ENCODE results near the gene TBX15.

Gene TBX15

DNA sequence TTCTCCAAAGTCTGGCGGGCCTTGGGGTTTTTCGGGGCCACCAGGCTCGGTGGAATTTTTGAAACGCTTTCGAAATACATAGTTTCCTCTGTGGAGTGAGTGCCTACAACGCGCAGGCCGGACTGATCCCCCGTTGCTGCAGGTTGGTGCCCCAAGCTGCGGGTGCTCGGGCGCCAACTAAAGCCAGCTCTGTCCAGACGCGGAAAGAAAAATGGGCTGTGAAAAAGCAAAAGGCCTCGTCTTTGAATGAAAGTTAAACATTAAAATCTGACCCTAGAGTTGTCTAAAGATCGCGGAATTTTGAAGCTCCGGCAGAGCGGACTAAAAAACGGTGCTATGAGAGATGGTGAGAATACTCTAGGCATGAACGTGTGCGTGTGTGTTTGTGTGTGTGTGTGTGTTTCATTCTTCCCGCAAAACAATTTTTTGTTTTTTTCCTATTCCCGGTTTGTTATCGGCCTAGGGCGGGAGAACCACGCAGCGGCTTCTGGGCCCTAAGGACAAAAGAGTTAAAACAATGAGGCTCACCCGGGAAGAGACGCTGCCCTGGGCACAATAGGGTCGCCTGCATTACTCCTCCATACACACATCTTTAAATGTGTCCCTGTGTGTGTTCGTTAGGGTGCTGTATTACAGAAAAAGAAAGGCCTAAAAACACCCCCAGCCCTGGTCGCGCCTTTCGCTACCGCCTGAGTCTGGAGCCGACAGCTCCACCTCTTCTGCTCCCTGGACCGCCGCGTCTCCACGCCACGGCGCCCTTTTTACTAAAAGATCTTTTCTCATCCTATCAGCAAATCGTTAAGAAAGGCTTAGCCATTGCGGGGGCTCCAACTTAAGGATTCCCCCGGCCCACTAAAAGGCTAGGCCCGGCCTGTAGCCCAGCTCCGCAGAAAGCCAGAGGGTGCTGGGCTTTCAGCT, 3.2 kb downstream of the TBX15 start:
- DNase-seq (ENCODE audit: low spot score) = no peak

DNA sequence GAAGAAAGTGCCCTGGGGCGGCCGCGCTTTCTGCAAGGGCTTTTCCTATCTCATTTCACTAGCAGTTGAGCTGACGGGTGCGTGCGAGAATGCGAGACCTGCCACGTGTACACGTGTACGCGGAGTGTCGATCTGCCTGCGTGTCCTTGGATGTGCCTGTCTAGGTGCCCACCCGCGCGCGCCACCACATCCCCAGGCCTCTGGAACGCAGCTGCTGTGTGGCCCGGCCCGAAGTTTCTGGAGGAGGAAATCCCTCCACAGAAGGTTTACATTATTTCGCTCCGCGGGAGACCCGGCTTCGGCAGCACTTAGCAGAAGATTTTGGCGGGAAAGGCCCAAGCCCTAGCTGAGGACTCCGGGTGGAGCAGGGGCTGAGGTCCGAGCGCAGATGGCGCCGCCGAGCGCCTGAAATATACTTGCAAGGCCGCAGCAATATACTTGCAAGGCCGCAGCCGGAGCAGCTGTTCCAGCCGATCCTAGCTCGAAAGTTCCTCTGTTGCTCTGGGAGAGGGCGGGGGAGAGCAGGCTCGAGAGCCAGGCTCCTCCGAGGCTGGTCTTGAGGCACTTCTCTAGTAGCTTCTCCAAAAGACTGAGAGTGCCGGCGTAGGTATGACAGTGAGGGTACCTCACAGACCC, 3.9 kb downstream of the TBX15 start:
- no peak for DNase-seq (ENCODE audit: low spot score)

DNA sequence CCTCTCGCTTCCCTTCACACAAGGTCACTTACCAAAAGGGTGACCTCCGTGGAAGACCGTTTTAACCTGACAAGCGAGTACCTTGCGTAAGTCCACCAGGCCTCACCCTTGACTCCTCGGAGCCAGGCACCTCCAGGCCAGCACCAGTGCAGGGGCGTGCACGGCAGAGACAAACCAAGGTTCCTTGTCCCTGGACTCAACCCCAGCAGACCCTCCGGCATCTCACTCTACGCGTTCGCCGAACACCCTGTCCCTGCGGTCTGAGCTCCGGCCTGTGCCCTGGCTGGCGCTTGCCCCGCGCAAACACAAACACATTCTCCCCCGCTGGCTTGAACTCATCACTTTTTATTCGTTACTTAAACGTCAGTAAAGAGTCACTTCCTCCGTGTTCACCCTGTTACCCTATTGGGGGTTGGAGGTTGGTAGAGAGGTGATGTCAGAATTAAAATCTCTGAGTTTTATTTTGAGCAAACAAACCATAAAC, 4.5 kb downstream of the TBX15 start:
- no peak for DNase-seq (ENCODE audit: low spot score)

DNA sequence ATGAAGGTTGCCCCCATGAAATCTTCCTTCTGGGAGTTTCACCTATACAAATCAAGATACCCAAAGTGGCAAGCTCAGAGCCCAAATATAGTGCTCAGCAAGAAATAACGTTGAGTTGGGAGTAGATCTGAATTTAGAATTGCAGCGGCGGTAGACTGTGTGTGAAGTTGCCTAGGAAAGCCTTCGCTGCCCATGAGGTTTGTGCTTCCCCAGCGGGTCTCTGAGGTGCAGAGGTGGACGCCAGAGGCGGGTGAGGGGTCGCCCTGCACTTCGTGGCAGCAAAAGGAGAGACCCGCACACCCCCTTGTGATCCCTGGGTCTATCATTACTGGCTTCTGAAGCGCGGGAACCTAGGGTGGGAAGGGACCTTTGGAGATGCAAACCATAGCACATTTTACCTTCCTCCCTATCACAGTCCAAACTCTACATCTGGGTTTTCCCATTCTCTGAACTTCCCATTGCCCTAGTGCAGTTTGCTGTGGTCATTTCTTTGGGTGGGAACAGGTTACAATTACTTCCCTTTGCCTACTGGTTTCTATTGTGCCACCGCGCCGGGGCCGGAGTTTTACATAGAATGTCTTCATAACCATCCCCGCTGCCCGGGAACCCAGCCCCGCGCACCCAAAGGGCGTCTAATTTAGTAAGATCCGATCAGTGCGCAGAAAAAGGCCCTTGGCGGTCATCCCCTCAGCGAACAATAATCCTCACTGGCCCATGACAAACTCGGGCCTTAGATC, 5.2 kb downstream of the TBX15 start:
- no peak for DNase-seq (ENCODE audit: low spot score)

DNA sequence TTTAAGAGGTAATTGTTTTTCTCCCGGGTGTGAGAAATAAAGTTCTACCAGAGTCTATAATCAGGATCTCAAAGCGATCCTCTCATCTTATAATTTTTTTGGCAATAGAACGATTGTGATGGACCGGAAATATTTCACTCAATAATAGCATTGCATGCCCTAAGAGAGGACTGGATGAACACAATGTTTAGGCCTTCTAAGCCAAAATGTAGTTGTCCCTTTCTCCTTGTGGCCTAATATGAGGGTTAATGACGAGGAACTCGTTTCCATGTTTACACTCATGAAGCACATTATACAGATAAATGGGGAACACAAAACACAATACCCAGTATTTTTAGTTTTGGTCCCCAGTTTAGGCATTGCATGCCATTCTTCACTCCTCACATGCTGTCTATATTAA, 5.9 kb downstream of the TBX15 start:
- no peak for DNase-seq (ENCODE audit: low spot score)

DNA sequence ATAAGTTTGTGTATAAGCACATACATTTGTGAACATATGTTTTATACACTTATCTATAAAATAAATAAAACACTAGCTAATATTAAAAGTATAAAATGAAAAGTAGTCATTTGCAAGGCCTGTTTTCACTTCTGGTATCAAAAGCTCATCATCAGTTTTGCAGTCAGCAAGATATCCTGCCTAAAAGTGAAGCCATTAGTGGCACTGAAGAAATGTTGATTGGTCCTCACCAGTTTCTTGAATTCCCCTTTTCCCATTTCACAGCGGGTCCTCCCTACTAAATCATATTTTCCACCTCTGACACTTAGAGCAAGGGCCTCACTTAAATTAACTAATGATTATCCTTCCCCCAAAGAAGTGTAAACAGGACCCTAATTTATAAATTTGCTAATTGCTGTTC, 6.7 kb downstream of the TBX15 start:
- DNase-seq (ENCODE audit: low spot score) = no peak

DNA sequence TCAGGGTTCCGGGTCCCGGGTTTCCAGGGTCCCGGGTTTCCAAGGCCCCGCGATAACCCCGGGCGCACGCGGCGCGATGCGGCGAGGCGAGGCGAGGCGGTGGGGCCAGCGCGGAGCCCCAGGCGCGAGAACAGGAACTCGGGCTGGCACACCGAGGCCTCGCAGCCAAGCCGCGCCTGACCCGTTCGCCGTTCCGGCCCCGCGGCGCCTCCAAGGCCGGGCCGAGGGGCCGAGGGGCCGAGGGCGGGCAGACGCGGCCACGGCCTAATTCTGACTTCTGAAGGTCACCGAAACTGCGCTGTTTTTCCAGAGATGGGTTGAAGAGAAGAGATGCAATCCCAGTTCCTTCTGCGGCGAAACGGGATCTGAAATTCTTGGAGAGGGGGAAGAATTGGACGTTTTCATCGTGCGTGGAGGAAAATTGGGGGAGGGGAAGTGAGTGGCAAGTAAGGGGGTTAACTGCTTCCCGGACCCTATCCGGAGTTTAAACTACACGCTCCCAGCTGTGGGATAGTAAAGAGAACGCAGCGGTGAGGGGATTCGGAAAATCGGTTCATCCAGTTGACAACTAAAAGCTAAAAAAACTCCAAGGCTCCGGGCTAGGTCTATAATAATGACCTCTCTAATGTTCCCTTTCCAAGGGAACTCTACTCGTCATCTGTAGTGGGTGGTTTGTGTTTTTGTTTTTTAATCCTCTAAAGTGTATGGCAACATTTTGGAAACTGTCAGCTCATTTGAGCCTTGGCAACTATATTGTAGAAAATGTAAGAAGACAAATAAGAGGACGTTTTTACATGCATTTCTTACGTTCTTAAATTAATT, 8.2 kb downstream of the TBX15 start:
- no peak for DNase-seq (ENCODE audit: low spot score)

DNA sequence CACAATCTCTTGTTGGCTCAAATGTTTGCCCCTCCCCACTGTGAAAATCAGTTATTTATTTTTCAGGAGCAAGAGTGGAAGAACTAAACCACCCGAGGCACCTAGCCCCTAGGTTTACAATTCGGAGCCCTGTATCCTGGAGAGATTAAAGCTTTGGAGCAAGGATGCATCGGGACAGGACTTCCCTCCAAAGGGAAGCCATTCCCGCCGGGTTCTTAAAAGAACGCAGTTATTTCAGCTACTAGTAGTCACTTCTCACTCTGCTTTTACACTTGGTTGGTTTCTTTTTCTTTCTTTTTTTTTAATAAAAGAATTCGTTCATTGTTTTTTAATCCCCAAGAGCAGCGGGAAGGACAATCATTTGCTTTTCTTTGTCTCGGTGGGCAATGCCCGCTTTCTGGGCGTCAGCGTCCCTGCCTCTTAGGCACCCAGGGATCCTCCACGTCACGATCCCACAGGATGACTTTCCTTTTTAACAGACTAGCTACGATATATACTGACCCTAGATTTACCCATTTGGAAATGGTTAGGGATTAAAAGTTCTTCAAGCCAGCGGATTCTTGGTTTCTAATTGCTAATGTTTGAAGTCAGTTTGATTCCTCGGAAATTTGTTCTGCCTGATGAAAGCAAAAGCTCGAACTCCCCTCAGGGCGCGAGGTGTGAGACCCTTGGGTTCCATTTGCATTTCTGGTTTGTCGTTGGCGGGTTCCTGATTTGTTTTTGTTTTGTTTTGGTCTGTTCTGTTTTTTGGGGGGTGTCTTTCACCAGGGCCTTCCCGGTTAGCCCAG, 9.0 kb downstream of the TBX15 start:
- no peak for DNase-seq (ENCODE audit: low spot score)

DNA sequence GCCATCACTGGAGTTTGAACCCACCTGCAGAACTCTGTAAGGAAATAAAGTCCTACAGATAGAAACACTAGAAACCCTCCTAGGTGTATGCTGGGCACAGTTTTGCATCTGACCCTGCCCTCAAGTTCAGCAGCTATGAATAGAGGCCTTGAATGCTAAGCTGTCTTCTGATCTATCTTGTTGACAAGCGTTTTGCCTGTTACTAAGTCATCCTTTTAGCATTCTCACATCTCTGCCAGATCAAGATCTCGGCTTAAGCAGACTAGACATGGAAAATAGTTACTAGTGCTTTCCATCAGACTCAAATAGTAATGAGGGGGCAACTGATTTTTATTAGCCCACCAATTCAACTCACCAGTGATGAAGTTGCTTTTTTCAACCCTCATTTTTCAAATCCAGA, 10.5 kb downstream of the TBX15 start:
- DNase-seq (ENCODE audit: low spot score) = no peak

DNA sequence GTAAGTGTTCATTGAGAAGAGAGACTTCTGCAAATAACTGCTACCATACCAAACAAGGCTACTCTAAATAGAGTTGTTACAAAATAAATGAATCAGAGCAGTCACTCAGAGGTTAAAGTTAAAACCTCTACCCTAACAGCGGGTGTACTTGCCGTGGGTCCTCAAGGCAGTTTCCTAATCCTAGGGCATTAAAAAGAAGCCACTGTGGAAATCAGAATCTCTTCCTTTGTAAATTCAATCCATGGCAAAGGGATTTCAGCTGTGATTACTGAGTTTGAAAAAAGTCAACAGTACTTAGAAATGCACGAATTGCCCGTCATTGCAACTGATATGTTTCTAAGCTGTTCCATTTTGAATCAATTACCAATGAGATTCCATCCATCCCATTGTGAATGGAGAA, 13.5 kb downstream of the TBX15 start:
- no peak for DNase-seq (ENCODE audit: low spot score)

DNA sequence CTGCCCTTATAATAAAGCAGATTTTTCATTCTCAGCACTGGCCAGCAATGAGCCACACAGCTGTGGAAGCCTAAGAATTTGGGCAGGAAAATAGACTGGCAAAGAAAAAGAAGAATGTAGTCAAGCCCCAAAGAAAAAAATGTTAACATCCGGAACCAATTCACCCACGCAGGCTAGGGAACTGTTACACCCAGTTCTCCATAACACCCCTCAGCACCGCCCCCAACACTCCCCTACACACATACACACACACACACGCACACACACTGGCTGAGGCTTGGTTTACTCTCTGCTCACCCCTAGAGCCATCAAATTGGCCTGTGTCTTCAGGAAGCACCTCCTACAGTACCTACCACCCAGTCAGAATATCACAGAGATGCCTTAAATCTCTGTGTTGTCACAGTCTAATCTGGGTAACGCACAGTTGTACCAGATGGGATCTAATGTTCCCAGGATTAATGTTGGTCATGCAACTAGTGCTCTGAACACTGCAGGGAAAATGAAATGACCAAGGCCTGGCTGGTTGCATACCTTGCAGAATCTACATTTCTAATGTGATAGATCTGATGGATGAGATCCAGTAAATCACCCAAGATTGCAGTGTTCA, 14.5 kb downstream of the TBX15 start:
- no peak for DNase-seq (ENCODE audit: low spot score)

DNA sequence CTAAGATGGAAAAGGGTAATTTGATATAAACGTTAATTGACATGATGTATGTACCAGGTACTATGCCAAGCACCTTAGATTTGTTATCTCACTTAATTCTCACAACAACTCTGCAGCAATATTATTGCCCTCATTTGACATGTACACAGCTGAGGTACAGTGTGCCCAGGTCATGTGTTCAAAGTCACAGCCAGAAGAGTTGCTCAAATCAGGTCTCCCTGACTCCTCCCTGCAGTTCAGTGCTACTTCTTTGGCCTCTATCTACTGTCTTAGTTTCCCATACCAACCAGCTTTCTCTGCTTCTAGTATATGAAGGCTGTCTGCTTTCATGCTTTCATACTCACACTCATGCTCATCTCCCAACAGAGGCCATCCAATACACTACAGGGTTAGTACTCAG, 15.1 kb downstream of the TBX15 start:
- DNase-seq (ENCODE audit: low spot score) = no peak

DNA sequence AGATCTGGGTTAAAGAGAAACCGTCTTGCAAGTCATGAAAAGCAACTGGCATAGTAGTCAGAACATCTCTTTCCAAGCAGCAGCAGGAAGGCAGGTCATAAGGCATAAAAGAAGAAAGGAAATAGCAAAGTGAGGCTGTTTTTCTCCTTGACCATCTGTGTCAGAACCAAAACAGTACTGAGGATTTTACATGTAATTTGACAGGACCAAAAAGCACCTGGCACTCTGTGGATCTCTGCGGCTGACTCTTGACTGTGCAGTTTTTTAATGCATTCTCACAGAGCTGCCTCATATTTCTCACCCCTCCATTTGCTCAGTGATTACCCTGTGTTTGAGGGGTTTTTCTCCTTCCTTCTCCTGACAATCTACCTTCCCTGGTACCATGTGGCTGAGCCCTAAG, 17.7 kb downstream of the TBX15 start:
- no peak for DNase-seq (ENCODE audit: low spot score)

DNA sequence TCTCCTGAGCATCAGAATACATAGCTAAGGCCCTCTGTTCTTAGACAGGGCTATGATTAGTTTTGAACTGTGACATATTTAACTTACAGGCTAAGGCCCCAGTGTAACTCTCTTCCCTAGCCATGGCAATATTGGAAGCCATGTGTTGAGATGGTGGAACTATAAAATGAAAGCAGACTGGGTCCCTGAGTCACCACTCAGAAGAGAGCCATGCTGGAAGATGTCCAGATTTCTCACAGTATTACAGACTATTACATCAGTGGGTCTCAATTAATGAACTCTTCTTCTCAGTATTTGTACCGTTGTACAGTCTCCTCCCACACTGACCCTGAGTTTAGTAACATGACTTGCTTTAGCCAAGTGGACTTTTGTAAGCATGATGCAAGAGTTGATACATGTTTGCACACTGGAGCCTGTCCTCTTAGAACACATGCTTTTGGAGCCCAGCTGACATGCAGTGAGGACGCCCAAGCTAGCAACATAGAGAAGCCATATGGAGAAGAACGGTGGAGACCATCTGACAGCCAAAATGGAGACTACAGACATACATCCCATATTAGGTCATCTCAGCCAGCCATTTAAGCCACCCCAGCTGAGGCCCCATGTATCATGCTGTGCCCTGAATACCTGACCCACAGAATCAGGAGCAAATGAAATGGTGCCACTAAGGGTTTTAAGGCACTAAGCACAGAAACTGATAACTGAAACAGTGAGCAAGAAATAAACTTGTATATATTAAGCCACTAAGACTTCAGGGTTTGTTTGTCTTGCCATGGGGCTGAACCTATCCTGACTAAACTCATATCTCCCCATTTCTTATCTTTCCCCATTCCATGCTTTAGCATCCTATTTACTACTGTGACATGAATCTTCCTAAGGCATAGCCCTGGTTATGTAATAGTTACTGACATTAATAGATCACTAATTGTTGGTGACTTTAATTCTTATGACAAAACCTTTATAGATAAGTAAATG, 24.4 kb downstream of the TBX15 start:
- no peak for DNase-seq (ENCODE audit: low spot score)

DNA sequence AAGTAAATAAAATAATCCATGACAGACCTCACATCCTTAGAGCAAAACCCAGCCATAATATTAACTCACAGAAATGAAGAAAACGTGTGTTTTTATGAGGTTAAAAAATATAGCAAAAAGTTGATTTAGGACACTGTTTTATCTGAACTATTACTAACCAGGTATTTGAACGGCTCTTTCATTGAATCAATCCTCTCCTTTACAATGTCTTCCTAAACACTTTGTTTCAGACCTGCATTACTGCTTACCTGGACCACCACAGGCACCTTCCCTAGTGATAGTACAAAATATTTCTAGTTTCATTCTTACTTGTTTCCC, 25.0 kb downstream of the TBX15 start:
- no peak for DNase-seq (ENCODE audit: low spot score)

DNA sequence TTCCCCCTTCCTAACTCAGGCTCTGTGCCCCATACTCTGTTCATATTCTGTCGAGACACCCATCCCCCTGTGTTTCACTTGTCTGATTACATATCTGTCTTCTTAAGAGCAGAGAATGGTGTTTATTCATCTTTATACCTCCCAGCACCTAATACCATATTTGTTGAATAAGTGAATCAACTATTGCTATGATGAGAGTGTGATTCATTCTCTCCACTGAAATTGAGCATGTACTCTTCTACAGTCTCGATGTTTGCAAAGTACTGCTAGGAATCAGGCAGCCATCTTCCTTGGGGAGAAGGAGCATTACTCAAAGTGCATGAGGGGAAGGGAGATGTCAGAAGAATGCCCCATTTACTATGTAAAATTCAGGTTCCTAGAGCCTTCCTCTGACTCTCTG, 27.0 kb downstream of the TBX15 start:
- DNase-seq (ENCODE audit: low spot score) = no peak

DNA sequence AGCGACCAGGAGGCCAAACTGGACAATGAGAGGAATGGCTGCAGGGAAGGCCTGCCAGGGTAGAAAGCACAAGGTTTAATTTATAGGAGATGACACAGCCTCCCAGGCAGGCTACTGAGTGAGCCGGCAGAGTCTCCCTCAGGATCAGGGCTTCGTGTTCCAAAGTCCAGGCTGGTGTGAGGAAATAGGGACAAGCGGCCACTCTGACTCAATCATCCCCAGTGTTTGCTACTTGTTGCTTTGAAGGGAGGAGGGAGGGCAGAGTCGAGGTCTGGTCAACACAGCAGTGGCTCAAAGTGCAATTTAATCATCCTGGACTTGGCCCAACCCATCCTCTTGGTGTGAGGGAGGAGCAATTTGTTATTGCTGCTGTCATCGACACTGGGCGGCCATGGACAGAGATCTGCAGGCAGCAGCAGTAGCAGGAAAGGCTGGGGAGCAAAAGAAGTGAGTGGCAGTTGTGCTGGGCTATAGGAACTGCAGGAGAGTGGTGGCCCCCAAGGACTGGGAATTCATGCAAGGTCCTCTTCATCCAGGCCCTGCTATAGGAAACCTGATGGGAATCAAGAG, 27.5 kb downstream of the TBX15 start:
- no peak for DNase-seq (ENCODE audit: low spot score)

DNA sequence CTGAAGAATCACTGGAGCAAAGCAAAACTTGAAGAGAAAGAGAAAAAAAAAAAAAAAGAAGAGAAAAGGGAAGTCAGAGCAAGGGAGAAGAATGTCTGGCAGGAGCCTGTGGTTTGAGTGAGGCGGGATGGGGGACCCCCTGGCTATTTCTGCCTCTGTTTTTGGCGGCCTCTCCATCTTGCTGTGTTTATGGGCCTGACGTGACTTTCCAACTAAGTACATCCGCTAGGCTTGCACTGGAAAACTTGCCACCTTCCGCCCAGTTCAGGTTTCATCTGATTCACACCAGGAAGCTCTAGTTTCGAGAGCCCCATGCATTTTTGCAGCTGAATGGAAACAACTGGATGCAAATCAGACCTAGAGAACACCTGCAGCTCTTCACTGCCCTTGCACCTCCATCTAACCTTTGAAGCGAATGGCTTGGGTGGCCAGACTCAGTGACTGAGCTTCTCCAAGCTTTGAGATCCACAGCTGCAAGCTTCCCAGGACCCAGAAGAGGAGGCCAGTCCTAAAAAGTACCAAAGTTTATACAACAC, 28.0 kb downstream of the TBX15 start:
- no peak for DNase-seq (ENCODE audit: low spot score)

Data from cerebellar cortex (tissue), 1 donor.